Kidney (tissue), 14 donors: ENCODE results near the gene SLC4A2. TPM values are rescaled to one million over a fixed set of nuclear protein-coding genes. Genes with fewer than 3 reads are reported as not detected.

Experiments used
- DNase-seq, 5 donors: peaks; one replicate each; pipeline ENCODE4 v3.0.0-alpha.2; 2013 to 2020
- FAIRE-seq: peaks from 2 replicates; lab custom pipeline; 2012; peaks lifted over from hg19 to GRCh38; lab: Jason Lieb, UNC
- H3K27ac ChIP-seq, 2 donors: one replicate each; pipeline ENCODE4 v1.7.0; 2013; ENCODE audit warnings: low read depth in 2 of 2, low read length in 2 of 2, inconsistent platforms in 1 of 2
- H3K27me3 ChIP-seq: one replicate; pipeline ENCODE4 v1.7.1; 2013; ENCODE audit warnings: low read length, inconsistent platforms; ENCODE audit not compliant: control insufficient read depth, insufficient read depth
- H3K36me3 ChIP-seq, 3 donors: one replicate each; pipeline versions ENCODE4 v1.7.0 to v1.7.1; 2013; ENCODE audit warnings: low read length in 3 of 3, control low read depth in 1 of 3, inconsistent platforms in 1 of 3; ENCODE audit not compliant: insufficient read depth in 3 of 3, control insufficient read depth in 2 of 3
- H3K4me1 ChIP-seq, 3 donors: one replicate each; pipeline versions ENCODE4 v1.7.0 to v1.7.1; 2013; ENCODE audit warnings: low read length in 3 of 3, inconsistent platforms in 1 of 3, low read depth in 1 of 3; ENCODE audit not compliant: control insufficient read depth in 2 of 3, insufficient read depth in 2 of 3
- H3K4me3 ChIP-seq, 3 donors: one replicate each; pipeline versions ENCODE4 v1.7.0 to v1.8.1; 2013; ENCODE audit warnings: low read length in 3 of 3, control low read depth in 1 of 3, inconsistent platforms in 1 of 3
- H3K9ac ChIP-seq, 3 donors: one replicate each; pipeline versions ENCODE4 v1.7.0 to v1.7.1; 2013; ENCODE audit warnings: low read length in 3 of 3, control low read depth in 1 of 3, inconsistent platforms in 1 of 3
- H3K9me3 ChIP-seq, 3 donors: one replicate each; pipeline versions ENCODE4 v1.7.0 to v1.7.1; 2013; ENCODE audit warnings: low read length in 3 of 3, control low read depth in 1 of 3, inconsistent platforms in 1 of 3; ENCODE audit not compliant: control insufficient read depth in 2 of 3, insufficient read depth in 1 of 3
- CTCF ChIP-seq: IDR thresholded peaks from 3 replicates; pipeline ENCODE4 v1.5.1; 2012; ENCODE audit warnings: mild to moderate bottlenecking, moderate library complexity, borderline replicate concordance; ENCODE audit not compliant: insufficient read depth; ENCODE audit errors: extremely low read depth
- intact Hi-C: fragments of 100-400 bp; cut with DNase I; formaldehyde crosslinking; loops from one replicate; pipeline ENCODE4 v1.11.1; 2022
- polyA plus RNA-seq: library from polyadenylated mRNA; stranded (reverse); fragments of 350-450 nt; fragmentation: Illumina TruSeq; extraction: RNeasy Lipid Tissue Mini Kit (QIAGEN cat#74804); gene quantifications from one replicate; pipeline ENCODE4 v1.2.3, GENCODE V29; 2014; ENCODE audit warnings: low read depth, low replicate concordance; ENCODE audit not compliant: insufficient read depth
- total RNA-seq: library from RNA; stranded (reverse); fragmentation: NEBNext Ultra II Directional; extraction: Animal tissue kit (Norgen Biotek cat#: 25700); gene quantifications from one replicate; pipeline ENCODE4 v1.2.1, GENCODE V29; 2021
- donor health status: control.
- donor health status: control.
- donor health status: control.
- donor health status: control.
- donor health status: control.
- donor health status: DM: yes; HTN: yes; CAD: no.
- donor health status: Normal renal cell carcinoma (clear cell type).

SLC4A2 gene
- total and polyA plus RNA-seq, 2 donors from 2014 or later = 104 to 150 TPM

- FAIRE-seq (no peak), DNase-seq (peak in 1 of 5 donors; percentile 67)
- Histone ChIP-seq H3K36me3 (no peaks in the 10 kb centered on the region), H3K9ac (no peak overlapping the region), H3K4me3 (no peak overlapping the region), H3K27ac (no peak overlapping the region), H3K4me1 (peaks cover 0 to 21% (median 20%) of the 10 kb centered on the region in 3 donors), H3K9me3 (no peaks in the 10 kb centered on the region), H3K27me3 (no peaks in the 10 kb centered on the region)
- intact Hi-C loops = no loop called here
- TF ChIP-seq CTCF = no peak
These were observed 32.6 kb downstream of the SLC4A2 start for GRCh38 chr7:151091988-151092387.

- intact Hi-C loops = no loop called here
- Histone ChIP-seq H3K9me3 (no peaks in the 10 kb centered on the region), H3K4me3 (no peak overlapping the region), H3K27me3 (no peaks in the 10 kb centered on the region), H3K36me3 (no peaks in the 10 kb centered on the region), H3K27ac (no peak overlapping the region), H3K4me1 (peaks cover 0 to 11% (median 10%) of the 10 kb centered on the region in 3 donors), H3K9ac (no peak overlapping the region)
- no peak for TF ChIP-seq CTCF
- FAIRE-seq (no peak), DNase-seq (peak in 1 of 5 donors; percentile 58)
These were observed 34.4 kb downstream of the SLC4A2 start for GRCh38 chr7:151093748-151094147.

DNA sequence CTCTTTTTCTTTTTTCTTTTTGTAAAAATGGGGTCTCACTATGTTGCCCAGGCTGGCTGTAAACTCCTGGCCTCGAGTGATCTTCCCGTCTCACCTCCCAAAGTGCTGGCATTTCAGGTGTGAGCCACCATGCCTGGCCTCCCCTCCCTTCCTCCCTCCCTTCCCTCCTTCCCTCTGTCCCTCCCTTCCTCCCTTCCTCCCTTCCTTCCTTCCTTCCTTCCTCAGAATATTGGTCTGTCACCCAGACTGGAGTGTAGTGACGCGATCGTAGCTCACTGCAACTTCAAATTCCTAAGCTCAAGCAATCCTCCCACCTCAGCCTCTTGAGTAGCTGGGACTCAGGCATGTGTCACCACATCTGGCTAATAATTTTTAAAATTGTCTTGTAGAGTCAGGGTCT lies 35.3 kb downstream of the SLC4A2 start:
- Histone ChIP-seq H3K9me3 (no peaks in the 10 kb centered on the region), H3K27ac (no peak overlapping the region), H3K4me3 (no peak overlapping the region), H3K9ac (no peak overlapping the region), H3K4me1 (peaks cover 0 to 8% (median 4%) of the 10 kb centered on the region in 3 donors), H3K36me3 (no peaks in the 10 kb centered on the region), H3K27me3 (no peaks in the 10 kb centered on the region)
- FAIRE-seq (no peak), DNase-seq (no peak)
- intact Hi-C loops = no loop called here
- TF ChIP-seq CTCF = no peak
